HG03442 (cell line): ENCODE results near the gene CADM1.
A peak's percentile ranks its signal among the peaks of the same experiment; 100 is the strongest.

Experiments used
- ATAC-seq: cut with Tn5 transposase; IDR thresholded peaks from one replicate; pipeline ENCODE4 v1.9.1; 2021; ENCODE audit warnings: mild to moderate bottlenecking, moderate library complexity; ENCODE audit not compliant: unreplicated experiment

Gene CADM1

GRCh38 chr11:115504276-115505158, at the start of gene CADM1:
Gene CADM1, minus strand, starts transcription at chr11:115504415.
- peak; percentile 80 for ATAC-seq

- ATAC-seq: no peak
Observed at GRCh38 chr11:115552773-115553438, 48.7 kb upstream of the CADM1 start.

GRCh38 chr11:115552151-115552772, 48.0 kb upstream of the CADM1 start:
- no peak for ATAC-seq

GRCh38 chr11:115550291-115551059, 46.3 kb upstream of the CADM1 start:
- ATAC-seq: no peak

- ATAC-seq: no peak
Observed at GRCh38 chr11:115548878-115549528, 44.8 kb upstream of the CADM1 start.

- ATAC-seq: no peak
Observed at GRCh38 chr11:115545581-115546210, 41.5 kb upstream of the CADM1 start.

- ATAC-seq: no peak
Observed at GRCh38 chr11:115544422-115544948, 40.3 kb upstream of the CADM1 start.

GRCh38 chr11:115541518-115541917, 37.3 kb upstream of the CADM1 start:
- no peak for ATAC-seq

- no peak for ATAC-seq
Observed at GRCh38 chr11:115539844-115540243, 35.6 kb upstream of the CADM1 start.

GRCh38 chr11:115535781-115536180, 31.6 kb upstream of the CADM1 start:
- no peak for ATAC-seq

- no peak for ATAC-seq
Observed at GRCh38 chr11:115530752-115531151, 26.5 kb upstream of the CADM1 start.

- no peak for ATAC-seq
Observed at GRCh38 chr11:115528225-115528624, 24.0 kb upstream of the CADM1 start.

- no peak for ATAC-seq
Observed at GRCh38 chr11:115527534-115528125, 23.4 kb upstream of the CADM1 start.

- no peak for ATAC-seq
Observed at GRCh38 chr11:115525531-115526006, 21.4 kb upstream of the CADM1 start.

- no peak for ATAC-seq
Observed at GRCh38 chr11:115524572-115524971, 20.4 kb upstream of the CADM1 start.

- no peak for ATAC-seq
Observed at GRCh38 chr11:115523727-115524399, 19.6 kb upstream of the CADM1 start.

GRCh38 chr11:115522302-115522701, 18.1 kb upstream of the CADM1 start:
- no peak for ATAC-seq

GRCh38 chr11:115521825-115522224, 17.6 kb upstream of the CADM1 start:
- ATAC-seq: no peak
